Measurements from ENCODE around the gene SNX4.

The SNX4 gene

GRCh38 chr3:125403789-125404188 is 116.2 kb downstream of the SNX4 start:
- DNase-seq (ENCODE audit: low spot score): no peak

GRCh38 chr3:125402639-125403038 is 117.4 kb downstream of the SNX4 start:
- no peak for DNase-seq (ENCODE audit: low spot score)

- peak; percentile 3 for DNase-seq (ENCODE audit: low spot score)
These were observed 118.6 kb downstream of the SNX4 start for GRCh38 chr3:125401402-125401801.

GRCh38 chr3:125398952-125399351 is 121.0 kb downstream of the SNX4 start:
- no peak for DNase-seq (ENCODE audit: low spot score)
